RWPE2 (cell line): Measurements from ENCODE around the gene ABAT.
A peak's percentile ranks its signal among the peaks of the same experiment; 100 is the strongest.

ENCODE experiments used
- ATAC-seq: fragments of 200-7000 bp; cut with Tn5 transposase; 3 replicates; pipeline ENCODE4 v1.9.1; 2021; ENCODE audit warnings: low read depth
- DNase-seq: peaks from one replicate; pipeline ENCODE4 v3.0.0-alpha.2; 2020; ENCODE audit warnings: low spot score
- H3K27ac ChIP-seq: fragments of 450-650 bp; 2 replicates; pipeline ENCODE4 v1.5.1; 2017; ENCODE audit warnings: mild to moderate bottlenecking; ENCODE audit not compliant: poor library complexity, severe bottlenecking
- H3K27me3 ChIP-seq: fragments of 250-450 bp; sonication (Bioruptor Pico); 2 replicates; pipeline ENCODE4 v1.5.1; 2021; ENCODE audit warnings: mild to moderate bottlenecking, moderate library complexity; ENCODE audit not compliant: insufficient read depth, poor library complexity, severe bottlenecking
- H3K36me3 ChIP-seq: fragments of 250-450 bp; sonication (Bioruptor Pico); 2 replicates; pipeline ENCODE4 v1.5.1; 2020; ENCODE audit warnings: low read depth, mild to moderate bottlenecking, moderate library complexity
- H3K4me1 ChIP-seq: fragments of 250-450 bp; sonication (Bioruptor Pico); 2 replicates; pipeline ENCODE4 v1.5.1; 2021; ENCODE audit warnings: mild to moderate bottlenecking, moderate library complexity; ENCODE audit not compliant: insufficient read depth, poor library complexity, severe bottlenecking
- H3K4me3 ChIP-seq: fragments of 250-450 bp; sonication (Bioruptor Pico); 2 replicates; pipeline ENCODE4 v1.5.1; 2021; ENCODE audit warnings: mild to moderate bottlenecking, moderate library complexity; ENCODE audit not compliant: severe bottlenecking
- H3K9me3 ChIP-seq: fragments of 250-450 bp; sonication (Bioruptor Pico); 2 replicates; pipeline ENCODE4 v1.5.1; 2021; ENCODE audit warnings: mild to moderate bottlenecking, moderate library complexity; ENCODE audit not compliant: severe bottlenecking
- CTCF ChIP-seq: fragments of 450-650 bp; IDR thresholded peaks from one replicate; pipeline ENCODE4 v1.5.1; 2017; ENCODE audit warnings: mild to moderate bottlenecking, moderate library complexity; ENCODE audit not compliant: poor library complexity, severe bottlenecking

Gene ABAT

GRCh38 chr16:8632675-8633182, 41.7 kb upstream of the ABAT start:
- Histone ChIP-seq H3K27me3 (no peaks in the 10 kb centered on the region), H3K36me3 (peaks cover 90% of the 10 kb centered on the region)
- ATAC-seq, result no peak

DNA sequence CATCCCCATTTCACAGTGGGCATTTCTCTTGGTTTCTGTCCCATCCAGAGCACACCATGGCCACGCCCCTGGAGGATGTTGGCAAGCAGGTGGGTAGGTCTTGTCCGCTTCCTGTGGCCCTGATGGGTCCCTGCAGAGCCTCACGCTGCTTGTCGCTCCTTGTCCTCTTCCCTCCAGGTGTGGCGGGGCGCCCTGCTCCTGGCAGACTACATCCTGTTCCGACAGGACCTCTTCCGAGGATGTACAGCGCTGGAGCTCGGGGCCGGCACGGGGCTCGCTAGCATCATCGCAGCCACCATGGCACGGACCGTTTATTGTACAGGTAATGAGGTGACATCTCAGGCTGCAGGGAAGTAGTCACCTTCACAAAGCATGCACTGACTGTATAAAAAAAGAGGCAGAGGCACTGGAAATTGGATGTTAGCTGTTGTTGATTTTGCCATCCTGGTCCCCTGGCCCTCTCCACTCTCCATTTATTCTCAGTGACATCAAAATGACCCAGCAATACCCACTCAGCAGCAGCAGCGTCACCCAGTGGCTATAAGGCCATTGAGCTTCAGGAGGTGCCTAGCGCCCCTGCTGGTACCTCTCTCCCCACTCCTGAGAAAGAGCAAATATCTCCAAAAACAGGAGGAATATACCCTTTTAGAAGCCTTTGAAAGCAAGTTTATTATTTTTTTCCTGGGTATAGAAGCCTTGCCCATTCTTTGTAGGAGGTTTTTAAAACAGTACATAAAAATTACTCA, 39.3 kb upstream of the ABAT start:
- DNase-seq (no peak), ATAC-seq (peak; percentile 48; the same call in 1 of the 3 replicates)
- Histone ChIP-seq H3K4me1 (no peaks in the 10 kb centered on the region), H3K27me3 (no peaks in the 10 kb centered on the region), H3K9me3 (no peaks in the 10 kb centered on the region), H3K36me3 (peaks cover 87% of the 10 kb centered on the region), H3K27ac (no peak overlapping the region), H3K4me3 (no peak overlapping the region)
- TF ChIP-seq CTCF, result peak; percentile 68

More at GRCh38 chr16:8632675-8633182, 41.7 kb upstream of the ABAT start:
- no peaks in the 10 kb centered on the region for H3K4me1 ChIP-seq
- no peaks in the 10 kb centered on the region for H3K9me3 ChIP-seq
- H3K4me3 ChIP-seq, result no peak overlapping the region
- TF ChIP-seq CTCF, result no peak
- DNase-seq, result no peak
- no peak overlapping the region for H3K27ac ChIP-seq

- ATAC-seq, result no peak
- no peak overlapping the region for H3K27ac ChIP-seq
- H3K27me3 ChIP-seq, result no peaks in the 10 kb centered on the region
- H3K36me3 ChIP-seq, result peaks cover 89% of the 10 kb centered on the region
- no peak for TF ChIP-seq CTCF
- DNase-seq, result no peak
- H3K4me3 ChIP-seq, result no peak overlapping the region
- no peaks in the 10 kb centered on the region for H3K4me1 ChIP-seq
- H3K9me3 ChIP-seq, result no peaks in the 10 kb centered on the region
Observed at GRCh38 chr16:8639694-8640093, 34.7 kb upstream of the ABAT start.

GRCh38 chr16:8641671-8642070, 32.7 kb upstream of the ABAT start:
- ATAC-seq (no peak), DNase-seq (no peak)
- no peak for TF ChIP-seq CTCF
- peaks cover 3% of the 10 kb centered on the region for H3K4me1 ChIP-seq
- no peak overlapping the region for H3K4me3 ChIP-seq
- no peak overlapping the region for H3K27ac ChIP-seq
- H3K27me3 ChIP-seq, result no peaks in the 10 kb centered on the region
- H3K9me3 ChIP-seq, result no peaks in the 10 kb centered on the region
- H3K36me3 ChIP-seq, result peaks cover 86% of the 10 kb centered on the region

- Histone ChIP-seq H3K36me3 (peaks cover 86% of the 10 kb centered on the region), H3K9me3 (no peaks in the 10 kb centered on the region), H3K4me1 (peaks cover 3% of the 10 kb centered on the region), H3K27me3 (no peaks in the 10 kb centered on the region), H3K27ac (no peak overlapping the region), H3K4me3 (no peak overlapping the region)
- ATAC-seq (no peak), DNase-seq (no peak)
- TF ChIP-seq CTCF, result no peak
Observed at GRCh38 chr16:8642146-8642545, 32.3 kb upstream of the ABAT start.
